Endothelial cell of umbilical vein (primary cell): ENCODE results near the gene CALR3. TPM values are rescaled to one million over a fixed set of nuclear protein-coding genes. Genes with fewer than 3 reads are reported as not detected.

Source experiments
- BruUV-seq: library from RNA; stranded (reverse); fragments of 400-500 nt; replicated peaks from 2 replicates; lab custom pipeline; 2021; lab: Mats Ljungman, UMichigan
- CTCF ChIA-PET: fragments of 300-600, 350-600 bp; sonication (Branson Sonifier 250); formaldehyde crosslinking; loops from one replicate; lab custom pipeline; 2021; ENCODE audit warnings: antibody characterized with exemption, inconsistent platforms; lab: Charles Lee
- POLR2A ChIA-PET: fragments of 300-600, 350-600 bp; sonication (Branson Sonifier 250); formaldehyde crosslinking; loops from one replicate; lab custom pipeline; 2021; ENCODE audit warnings: antibody characterized with exemption, inconsistent platforms; lab: Charles Lee
- DNase-seq: peaks from one replicate; pipeline ENCODE4 v3.0.0-alpha.2; 2011; ENCODE audit warnings: low read depth, low spot score
- FAIRE-seq: peaks from 2 replicates; lab custom pipeline; 2011; peaks lifted over from hg19 to GRCh38; lab: Jason Lieb, UNC
- H2AFZ ChIP-seq: 2 replicates; pipeline ENCODE4 v1.6.0; 2012; ENCODE audit warnings: low read depth, low read length, control low read depth, inconsistent platforms
- H3K27ac ChIP-seq: 2 replicates; pipeline ENCODE4 v1.5.1; 2011; ENCODE audit warnings: low read depth, mild to moderate bottlenecking, control low read depth, low read length, moderate library complexity; ENCODE audit not compliant: insufficient read depth
- H3K27me3 ChIP-seq, 2 experiments: 2 replicates each; pipeline versions ENCODE4 v1.6.0 to v1.6.1; 2011; ENCODE audit warnings: low read length in 2 of 2, mixed read lengths in 1 of 2; ENCODE audit not compliant: control insufficient read depth in 2 of 2, insufficient read depth in 2 of 2
- H3K36me3 ChIP-seq, 2 experiments: 2 replicates in 1 of 2; 3 replicates in 1 of 2; pipeline ENCODE4 v1.5.1; 2011; ENCODE audit warnings: low read length in 2 of 2, mild to moderate bottlenecking in 1 of 2, moderate library complexity in 1 of 2; ENCODE audit not compliant: control insufficient read depth in 2 of 2, insufficient read depth in 2 of 2; ENCODE audit errors: extremely low read depth in 1 of 2
- H3K4me1 ChIP-seq: 3 replicates; pipeline ENCODE4 v1.5.1; 2011; ENCODE audit warnings: mild to moderate bottlenecking, low read length; ENCODE audit not compliant: control insufficient read depth, insufficient read depth; ENCODE audit errors: extremely low read depth
- H3K4me2 ChIP-seq: 2 replicates; pipeline ENCODE4 v1.6.1; 2011; ENCODE audit warnings: low read length, control low read depth, mixed read lengths; ENCODE audit not compliant: insufficient read depth
- H3K4me3 ChIP-seq, 3 experiments: fragments of 200-600 bp in 1 of 3; sonication (generic), shearing (Covaris generic) in 1 of 3; replicated peaks in 1 of 3; 2 replicates each; pipeline ENCODE4 v1.5.1; 2011 to 2016; ENCODE audit warnings: control low read depth in 3 of 3, low read length in 3 of 3, mild to moderate bottlenecking in 2 of 3, inconsistent platforms in 1 of 3, low read depth in 1 of 3, moderate library complexity in 1 of 3; ENCODE audit not compliant: insufficient read depth in 1 of 3
- H3K79me2 ChIP-seq: 2 replicates; pipeline ENCODE4 v1.6.0; 2012; ENCODE audit warnings: low read length, inconsistent platforms; ENCODE audit not compliant: control insufficient read depth, insufficient read depth
- H3K9ac ChIP-seq: replicated peaks from 2 replicates; pipeline ENCODE3; 2011; ENCODE audit warnings: low read length, control low read depth; ENCODE audit not compliant: insufficient read depth; ENCODE audit errors: extremely low read depth
- H3K9me1 ChIP-seq: replicated peaks from 3 replicates; pipeline ENCODE4 v1.6.0; 2011; ENCODE audit warnings: mild to moderate bottlenecking, low read length; ENCODE audit not compliant: control insufficient read depth, insufficient read depth; ENCODE audit errors: extremely low read depth
- H3K9me3 ChIP-seq: replicated peaks from 2 replicates; pipeline ENCODE4 v1.5.1; 2012; ENCODE audit warnings: low read length, inconsistent platforms; ENCODE audit not compliant: control insufficient read depth, insufficient read depth
- H4K20me1 ChIP-seq: replicated peaks from 2 replicates; pipeline ENCODE3; 2011; ENCODE audit warnings: mild to moderate bottlenecking, low read length; ENCODE audit not compliant: control insufficient read depth, insufficient read depth; ENCODE audit errors: extremely low read depth
- EZH2 ChIP-seq: IDR thresholded peaks from 2 replicates; pipeline ENCODE4 v1.6.1; 2012; ENCODE audit warnings: borderline replicate concordance, low read depth, mild to moderate bottlenecking, moderate library complexity, low read length, inconsistent platforms; ENCODE audit not compliant: severe bottlenecking
- FOS ChIP-seq: IDR thresholded peaks from 2 replicates; pipeline ENCODE4 v1.6.1; 2011; ENCODE audit warnings: mild to moderate bottlenecking, low read length, moderate library complexity, borderline replicate concordance; ENCODE audit not compliant: insufficient read depth
- GATA2 ChIP-seq: IDR thresholded peaks from 2 replicates; pipeline ENCODE4 v1.7.0; 2011; ENCODE audit warnings: low read depth, mild to moderate bottlenecking, moderate library complexity, mixed read lengths, low read length; ENCODE audit not compliant: insufficient read length, insufficient read depth
- JUN ChIP-seq: IDR thresholded peaks from 2 replicates; pipeline ENCODE4 v1.6.1; 2011; ENCODE audit warnings: borderline replicate concordance, low read depth; ENCODE audit not compliant: insufficient read length, insufficient read depth
- MYC ChIP-seq: IDR thresholded peaks from one replicate; pipeline ENCODE4 v1.6.1; 2011; ENCODE audit warnings: mild to moderate bottlenecking, low read depth, low read length
- POLR2A ChIP-seq: IDR thresholded peaks from 2 replicates; pipeline ENCODE4 v1.6.1; 2012; ENCODE audit warnings: low read depth, mild to moderate bottlenecking, control low read depth, low read length
- POLR2AphosphoS5 ChIP-seq: IDR thresholded peaks from 2 replicates; pipeline ENCODE4 v1.6.1; 2012; ENCODE audit warnings: low read depth, mild to moderate bottlenecking, control low read depth, low read length, moderate library complexity; ENCODE audit not compliant: insufficient read depth
- dilution Hi-C: fragments of 300-500 bp; cut with MboI; formaldehyde crosslinking; loops from one replicate; pipeline ENCODE4 v1.15.0; 2019; ENCODE audit warnings: low sequenced_read_pairs; ENCODE audit not compliant: extremely low pct_ligation_motif_present
- intact Hi-C: fragments of 100-400 bp; cut with micrococcal nuclease; formaldehyde crosslinking; loops from one replicate; pipeline ENCODE4 v1.10.0; 2022
- polyA plus RNA-seq, 4 experiments: library from polyadenylated mRNA; depleted of rRNA in 3 of 4; stranded (reverse) in 3 of 4; unstranded in 1 of 4; fragments of >200 nt; gene quantifications; 2 replicates each; pipeline versions ENCODE4 v1.2.1 to v1.2.3, GENCODE V29; 2011 to 2012; ENCODE audit warnings: missing spikeins in 1 of 4
- total RNA-seq: library from RNA; stranded (reverse); gene quantifications from 2 replicates; pipeline ENCODE4 v1.2.3, GENCODE V29; 2021
- TF ChIP-seq, protein P1 (sequence below), 2 donors: IDR thresholded peaks; 1 replicate in 1 of 2; 2 replicates in 1 of 2; pipeline ENCODE4 v1.5.1; 2011; ENCODE audit warnings: low read length in 2 of 2, mild to moderate bottlenecking in 2 of 2, moderate library complexity in 2 of 2, control low read depth in 1 of 2, inconsistent platforms in 1 of 2, low read depth in 1 of 2; ENCODE audit not compliant: insufficient read depth in 1 of 2; ENCODE audit errors: extremely low read depth in 1 of 2
- TF ChIP-seq, protein P2 (sequence below): IDR thresholded peaks from 2 replicates; pipeline ENCODE4 v1.6.1; 2011; ENCODE audit not compliant: insufficient read depth, insufficient read length

CALR3 gene
- total and polyA plus RNA-seq, 2 donors (not counting 3 experiments of a cell fraction or from before 2014, with no cell fraction given): not detected

DNA sequence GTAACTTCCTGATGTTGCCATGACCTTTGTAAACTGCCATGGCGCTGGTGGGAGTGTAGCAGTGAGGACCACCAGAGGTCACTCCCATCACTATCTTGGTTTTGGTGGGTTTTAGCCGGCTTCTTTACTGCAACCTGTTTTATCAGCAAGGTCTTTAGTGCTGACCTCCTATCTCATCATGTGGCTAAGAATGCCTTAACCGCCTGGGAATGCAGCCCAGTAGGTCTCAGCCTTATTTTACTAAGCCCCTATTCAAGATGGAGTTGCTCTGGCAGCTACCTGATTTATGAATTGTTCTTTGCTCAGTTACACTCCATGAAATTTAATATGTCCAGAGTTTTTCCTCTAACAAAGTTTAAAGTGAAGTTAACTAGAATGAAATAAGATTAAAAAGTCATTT is 19.6 kb downstream of the CALR3 start:
- Histone ChIP-seq H3K4me1 (peaks cover 3% of the 10 kb centered on the region), H3K9me3 (peaks cover 3% of the 10 kb centered on the region), H3K4me2 (no peak overlapping the region), H3K27me3 (no peaks in the 10 kb centered on the region), H3K27ac (no peak overlapping the region), H3K9me1 (no peaks in the 10 kb centered on the region), H3K4me3 (no peak overlapping the region), H3K9ac (no peak overlapping the region), H3K79me2 (peaks cover under 1% of the 10 kb centered on the region), H2AFZ (no peak overlapping the region), H4K20me1 (no peaks in the 10 kb centered on the region), H3K36me3 (no peaks in the 10 kb centered on the region)
- POLR2A ChIA-PET: no interaction called here
- no TSS peak for BruUV-seq
- FAIRE-seq (no peak), DNase-seq (no peak)
- CTCF ChIA-PET: interaction anchor here (1.1 kb wide), 1 partner anchor 34 kb away, joined by 3 read pairs; no protein-coding TSS in a partner anchor
- TF ChIP-seq MYC: no peak
- TF ChIP-seq GATA2: no peak
- no peak for TF ChIP-seq EZH2
- no peak for TF ChIP-seq POLR2A
- TF ChIP-seq, protein P1, sequence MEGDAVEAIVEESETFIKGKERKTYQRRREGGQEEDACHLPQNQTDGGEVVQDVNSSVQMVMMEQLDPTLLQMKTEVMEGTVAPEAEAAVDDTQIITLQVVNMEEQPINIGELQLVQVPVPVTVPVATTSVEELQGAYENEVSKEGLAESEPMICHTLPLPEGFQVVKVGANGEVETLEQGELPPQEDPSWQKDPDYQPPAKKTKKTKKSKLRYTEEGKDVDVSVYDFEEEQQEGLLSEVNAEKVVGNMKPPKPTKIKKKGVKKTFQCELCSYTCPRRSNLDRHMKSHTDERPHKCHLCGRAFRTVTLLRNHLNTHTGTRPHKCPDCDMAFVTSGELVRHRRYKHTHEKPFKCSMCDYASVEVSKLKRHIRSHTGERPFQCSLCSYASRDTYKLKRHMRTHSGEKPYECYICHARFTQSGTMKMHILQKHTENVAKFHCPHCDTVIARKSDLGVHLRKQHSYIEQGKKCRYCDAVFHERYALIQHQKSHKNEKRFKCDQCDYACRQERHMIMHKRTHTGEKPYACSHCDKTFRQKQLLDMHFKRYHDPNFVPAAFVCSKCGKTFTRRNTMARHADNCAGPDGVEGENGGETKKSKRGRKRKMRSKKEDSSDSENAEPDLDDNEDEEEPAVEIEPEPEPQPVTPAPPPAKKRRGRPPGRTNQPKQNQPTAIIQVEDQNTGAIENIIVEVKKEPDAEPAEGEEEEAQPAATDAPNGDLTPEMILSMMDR (IDR thresholded peaks at IDR 0.05; ENCODE audit: extremely low read depth in 1 of 2, insufficient read depth in 1 of 2, low read depth in 1 of 2, low read length in 2 of 2): no peak
- TF ChIP-seq JUN: no peak
- TF ChIP-seq POLR2AphosphoS5: no peak
- TF ChIP-seq, protein P2, sequence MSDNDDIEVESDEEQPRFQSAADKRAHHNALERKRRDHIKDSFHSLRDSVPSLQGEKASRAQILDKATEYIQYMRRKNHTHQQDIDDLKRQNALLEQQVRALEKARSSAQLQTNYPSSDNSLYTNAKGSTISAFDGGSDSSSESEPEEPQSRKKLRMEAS: no peak
- TF ChIP-seq FOS: no peak
- intact Hi-C loops (no loop called here), dilution Hi-C loops (no loop called here)
